Common myeloid progenitor, CD34-positive (primary cell): ENCODE results near the gene ADM2.
A peak's percentile ranks its signal among the peaks of the same experiment; 100 is the strongest.

Source experiments
- CTCF ChIA-PET: fragments of 350-600 bp; sonication (Branson Sonifier 250); formaldehyde crosslinking; loops from one replicate; lab custom pipeline; 2021; ENCODE audit warnings: antibody characterized with exemption; lab: Charles Lee
- POLR2A ChIA-PET: fragments of 350-600 bp; sonication (Branson Sonifier 250); formaldehyde crosslinking; loops from one replicate; lab custom pipeline; 2021; ENCODE audit warnings: antibody characterized with exemption; lab: Charles Lee
- DNase-seq, 3 donors: peaks; one replicate each; pipeline versions ENCODE4 v3.0.0 to v3.0.0-alpha.2; 2013
- H3K27ac ChIP-seq, 2 experiments: 1 replicate in 1 of 2; 2 replicates in 1 of 2; pipeline ENCODE4 v1.7.0; 2013; ENCODE audit warnings: inconsistent platforms in 2 of 2, low read length in 2 of 2, mild to moderate bottlenecking in 2 of 2, low read depth in 1 of 2, moderate library complexity in 1 of 2; ENCODE audit not compliant: severe bottlenecking in 2 of 2, insufficient read depth in 1 of 2, poor library complexity in 1 of 2
- H3K27me3 ChIP-seq, 5 experiments: replicated peaks in 2 of 5; 1 replicate in 3 of 5; 2 replicates in 2 of 5; pipeline versions ENCODE4 v1.6.1 to v1.7.0; 2013; ENCODE audit warnings: low read length in 4 of 5, mild to moderate bottlenecking in 2 of 5, moderate library complexity in 2 of 5, inconsistent platforms in 1 of 5; ENCODE audit not compliant: insufficient read depth in 5 of 5, control insufficient read depth in 4 of 5
- H3K36me3 ChIP-seq, 4 experiments: 1 replicate in 2 of 4; 2 replicates in 2 of 4; pipeline versions ENCODE4 v1.6.1 to v1.7.0; 2013; ENCODE audit warnings: low read length in 3 of 4, control low read depth in 1 of 4, mild to moderate bottlenecking in 1 of 4; ENCODE audit not compliant: control insufficient read depth in 4 of 4, insufficient read depth in 4 of 4
- H3K4me1 ChIP-seq, 4 experiments: 1 replicate in 3 of 4; 2 replicates in 1 of 4; pipeline versions ENCODE4 v1.6.1 to v1.7.1; 2013; ENCODE audit warnings: low read length in 3 of 4, mild to moderate bottlenecking in 3 of 4, control low read depth in 1 of 4, inconsistent platforms in 1 of 4, moderate library complexity in 1 of 4; ENCODE audit not compliant: control insufficient read depth in 4 of 4, insufficient read depth in 4 of 4; ENCODE audit errors: control extremely low read depth in 1 of 4
- H3K4me3 ChIP-seq, 7 experiments: 1 replicate in 4 of 7; 2 replicates in 3 of 7; pipeline versions ENCODE4 v1.5.1 to v1.7.0; 2013; ENCODE audit warnings: mild to moderate bottlenecking in 7 of 7, low read length in 6 of 7, moderate library complexity in 6 of 7, inconsistent platforms in 2 of 7, low read depth in 2 of 7, control low read depth in 1 of 7; ENCODE audit not compliant: insufficient read depth in 4 of 7, control insufficient read depth in 1 of 7; ENCODE audit errors: extremely low read depth in 1 of 7
- H3K9me3 ChIP-seq, 5 experiments: 1 replicate in 4 of 5; 2 replicates in 1 of 5; pipeline versions ENCODE4 v1.6.1 to v1.7.1; 2013; ENCODE audit warnings: low read length in 4 of 5, mild to moderate bottlenecking in 2 of 5, inconsistent platforms in 1 of 5, low read depth in 1 of 5, moderate library complexity in 1 of 5; ENCODE audit not compliant: control insufficient read depth in 4 of 5, insufficient read depth in 2 of 5; ENCODE audit errors: control extremely low read depth in 1 of 5
- WGBS: methylation state at CpG from one replicate; pipeline ENCODE4 v1.1.5; 2013; ENCODE audit not compliant: insufficient coverage; 5-methylcytosine and 5-hydroxymethylcytosine counted together

Gene ADM2

GRCh38 chr22:50469377-50470305, 11.7 kb upstream of the ADM2 start:
- H3K4me1 ChIP-seq: peaks cover 4 to 67% (median 65%) of the 10 kb centered on the region in 4 experiments
- H3K36me3 ChIP-seq: peaks cover 3 to 30% (median 23%) of the 10 kb centered on the region in 4 experiments
- CTCF ChIA-PET: interaction anchor here (0.9 to 2.3 kb wide), 7 partner anchors 10 to 196 kb away, joined by 3 to 6 read pairs (median 3); partner anchors contain the start of genes SCO2 and SYCE3
- no peaks in the 10 kb centered on the region for H3K27me3 ChIP-seq
- POLR2A ChIA-PET: interaction anchor here (1.0 to 1.7 kb wide), 4 partner anchors 25 to 56 kb away, joined by 4 to 8 read pairs (median 4); partner anchors contain the start of genes LMF2, NCAPH2 and SCO2
- DNase-seq: peak; percentile 92 to 99 (median 98)
- H3K4me3 ChIP-seq: peak overlapping the region in 4 of 7 experiments; percentile 24 to 54 (median 39)
- peak overlapping the region; percentile 40 to 76 for H3K27ac ChIP-seq
- no peaks in the 10 kb centered on the region for H3K9me3 ChIP-seq
- WGBS: 7% methylated on average over 10 of the region's 25 CpGs

- Histone ChIP-seq H3K27me3 (no peaks in the 10 kb centered on the region), H3K4me3 (peak overlapping the region in 4 of 7 experiments; percentile 24 to 41 (median 34)), H3K4me1 (peaks cover 4 to 72% (median 70%) of the 10 kb centered on the region in 4 experiments), H3K36me3 (peaks cover 3 to 22% (median 18%) of the 10 kb centered on the region in 4 experiments), H3K27ac (peak overlapping the region in 1 of 2 experiments; percentile 76), H3K9me3 (no peaks in the 10 kb centered on the region)
- no peak for DNase-seq
- WGBS: 75% methylated on average over 2 of the region's 6 CpGs
- ChIA-PET POLR2A (interaction anchor here (0.6 to 1.7 kb wide), 4 partner anchors 28 to 208 kb away, joined by 3 to 8 read pairs (median 4); partner anchors contain the start of genes LMF2, NCAPH2 and SCO2), CTCF (interaction anchor here (0.9 to 2.3 kb wide), 7 partner anchors 13 to 197 kb away, joined by 3 to 6 read pairs (median 3); partner anchors contain the start of genes SCO2 and SYCE3)
These were observed 10.9 kb upstream of the ADM2 start for GRCh38 chr22:50470491-50470890.

GRCh38 chr22:50471197-50471847, 10.0 kb upstream of the ADM2 start:
- peak overlapping the region; percentile 7 to 76 for H3K27ac ChIP-seq
- DNase-seq: no peak
- peaks cover 3 to 14% (median 10%) of the 10 kb centered on the region in 4 experiments for H3K36me3 ChIP-seq
- CTCF ChIA-PET: interaction anchor here (0.9 to 2.8 kb wide), 5 partner anchors 16 to 195 kb away, joined by 3 to 13 read pairs (median 5); partner anchors contain the start of gene SCO2
- peaks cover 4 to 74% (median 71%) of the 10 kb centered on the region in 4 experiments for H3K4me1 ChIP-seq
- WGBS: 93% methylated on average over 4 of the region's 21 CpGs
- POLR2A ChIA-PET: interaction anchor here (0.6 to 1.7 kb wide), 3 partner anchors 9 to 36 kb away, joined by 3 to 4 read pairs (median 3); partner anchors contain the start of genes LMF2 and NCAPH2
- no peaks in the 10 kb centered on the region for H3K27me3 ChIP-seq
- H3K4me3 ChIP-seq: peak overlapping the region in 1 of 7 experiments; percentile 30
- H3K9me3 ChIP-seq: no peaks in the 10 kb centered on the region

GRCh38 chr22:50471962-50472361, 9.4 kb upstream of the ADM2 start:
- H3K36me3 ChIP-seq: peaks cover under 1 to 7% (median 3%) of the 10 kb centered on the region in 4 experiments
- H3K4me1 ChIP-seq: peaks cover 4 to 74% (median 71%) of the 10 kb centered on the region in 4 experiments
- ChIA-PET POLR2A (interaction anchor here (1.4 kb wide), 1 partner anchor 8 kb away, joined by 3 read pairs; no protein-coding TSS in a partner anchor), CTCF (interaction anchor here (0.9 to 2.8 kb wide), 5 partner anchors 12 to 196 kb away, joined by 3 to 13 read pairs (median 9); no protein-coding TSS in a partner anchor)
- no peak overlapping the region for H3K27ac ChIP-seq
- no peaks in the 10 kb centered on the region for H3K27me3 ChIP-seq
- DNase-seq: no peak
- no peaks in the 10 kb centered on the region for H3K9me3 ChIP-seq
- WGBS: 88% methylated on average over 5 of the region's 5 CpGs
- H3K4me3 ChIP-seq: no peak overlapping the region

GRCh38 chr22:50473088-50473487, 8.3 kb upstream of the ADM2 start:
- Histone ChIP-seq H3K4me1 (peaks cover 4 to 69% (median 67%) of the 10 kb centered on the region in 4 experiments), H3K4me3 (peak overlapping the region in 3 of 7 experiments; percentile 63 to 76 (median 75)), H3K9me3 (no peaks in the 10 kb centered on the region), H3K27ac (no peak overlapping the region), H3K36me3 (no peaks in the 10 kb centered on the region), H3K27me3 (no peaks in the 10 kb centered on the region)
- POLR2A ChIA-PET: no interaction called here
- 79% methylated on average over 6 of the region's 6 CpGs for WGBS
- peak in 2 of 3 donors; percentile 52 to 55 for DNase-seq
- CTCF ChIA-PET: interaction anchor here (0.8 to 2.8 kb wide), 10 partner anchors 10 to 143 kb away, joined by 3 to 13 read pairs (median 4); no protein-coding TSS in a partner anchor

GRCh38 chr22:50473855-50474671, 7.3 kb upstream of the ADM2 start:
- no peak for DNase-seq
- H3K27ac ChIP-seq: peak overlapping the region in 1 of 2 experiments; percentile 34
- H3K9me3 ChIP-seq: no peaks in the 10 kb centered on the region
- ChIA-PET POLR2A (no interaction called here), CTCF (interaction anchor here (0.9 to 2.8 kb wide), 7 partner anchors 9 to 35 kb away, joined by 3 to 13 read pairs (median 5); no protein-coding TSS in a partner anchor)
- H3K4me3 ChIP-seq: peak overlapping the region; percentile 46 to 76 (median 72)
- H3K4me1 ChIP-seq: peaks cover 4 to 59% (median 57%) of the 10 kb centered on the region in 4 experiments
- WGBS: 18% methylated on average over 48 of the region's 62 CpGs
- H3K27me3 ChIP-seq: peaks cover 0 to 6% (median 0%) of the 10 kb centered on the region in 5 experiments
- no peaks in the 10 kb centered on the region for H3K36me3 ChIP-seq
